GM12873 (cell line): ENCODE measurements around the gene C5orf46.
A peak's percentile ranks its signal among the peaks of the same experiment; 100 is the strongest.

ENCODE experiments used
- TF ChIP-seq, protein P1 (sequence below): IDR thresholded peaks from 2 replicates; pipeline ENCODE4 v1.5.1; 2012; ENCODE audit warnings: low read depth, mild to moderate bottlenecking, moderate library complexity, low read length, control low read depth; ENCODE audit not compliant: insufficient read depth; ENCODE audit errors: missing control alignments

Gene C5orf46

DNA sequence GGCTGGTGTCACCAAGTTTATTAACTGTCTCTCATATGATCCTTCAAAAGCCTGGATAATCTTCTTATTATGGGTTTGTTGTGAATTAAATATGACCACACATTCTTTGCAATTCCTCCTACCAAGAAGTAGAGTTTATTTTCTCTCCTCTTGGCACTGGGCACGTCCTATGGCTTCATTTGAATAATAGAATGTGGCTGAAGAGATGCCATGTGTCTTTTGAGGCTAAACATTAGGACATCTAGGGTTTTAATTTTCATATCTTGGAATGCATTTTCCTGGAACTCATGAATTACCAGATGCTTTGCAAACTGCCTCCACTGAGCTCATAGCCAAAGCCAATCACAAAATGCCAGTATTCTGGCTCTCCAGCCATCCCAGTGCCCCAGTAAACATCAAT, 47.8 kb downstream of the C5orf46 start:
- TF ChIP-seq, protein P1, sequence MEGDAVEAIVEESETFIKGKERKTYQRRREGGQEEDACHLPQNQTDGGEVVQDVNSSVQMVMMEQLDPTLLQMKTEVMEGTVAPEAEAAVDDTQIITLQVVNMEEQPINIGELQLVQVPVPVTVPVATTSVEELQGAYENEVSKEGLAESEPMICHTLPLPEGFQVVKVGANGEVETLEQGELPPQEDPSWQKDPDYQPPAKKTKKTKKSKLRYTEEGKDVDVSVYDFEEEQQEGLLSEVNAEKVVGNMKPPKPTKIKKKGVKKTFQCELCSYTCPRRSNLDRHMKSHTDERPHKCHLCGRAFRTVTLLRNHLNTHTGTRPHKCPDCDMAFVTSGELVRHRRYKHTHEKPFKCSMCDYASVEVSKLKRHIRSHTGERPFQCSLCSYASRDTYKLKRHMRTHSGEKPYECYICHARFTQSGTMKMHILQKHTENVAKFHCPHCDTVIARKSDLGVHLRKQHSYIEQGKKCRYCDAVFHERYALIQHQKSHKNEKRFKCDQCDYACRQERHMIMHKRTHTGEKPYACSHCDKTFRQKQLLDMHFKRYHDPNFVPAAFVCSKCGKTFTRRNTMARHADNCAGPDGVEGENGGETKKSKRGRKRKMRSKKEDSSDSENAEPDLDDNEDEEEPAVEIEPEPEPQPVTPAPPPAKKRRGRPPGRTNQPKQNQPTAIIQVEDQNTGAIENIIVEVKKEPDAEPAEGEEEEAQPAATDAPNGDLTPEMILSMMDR, result no peak

DNA sequence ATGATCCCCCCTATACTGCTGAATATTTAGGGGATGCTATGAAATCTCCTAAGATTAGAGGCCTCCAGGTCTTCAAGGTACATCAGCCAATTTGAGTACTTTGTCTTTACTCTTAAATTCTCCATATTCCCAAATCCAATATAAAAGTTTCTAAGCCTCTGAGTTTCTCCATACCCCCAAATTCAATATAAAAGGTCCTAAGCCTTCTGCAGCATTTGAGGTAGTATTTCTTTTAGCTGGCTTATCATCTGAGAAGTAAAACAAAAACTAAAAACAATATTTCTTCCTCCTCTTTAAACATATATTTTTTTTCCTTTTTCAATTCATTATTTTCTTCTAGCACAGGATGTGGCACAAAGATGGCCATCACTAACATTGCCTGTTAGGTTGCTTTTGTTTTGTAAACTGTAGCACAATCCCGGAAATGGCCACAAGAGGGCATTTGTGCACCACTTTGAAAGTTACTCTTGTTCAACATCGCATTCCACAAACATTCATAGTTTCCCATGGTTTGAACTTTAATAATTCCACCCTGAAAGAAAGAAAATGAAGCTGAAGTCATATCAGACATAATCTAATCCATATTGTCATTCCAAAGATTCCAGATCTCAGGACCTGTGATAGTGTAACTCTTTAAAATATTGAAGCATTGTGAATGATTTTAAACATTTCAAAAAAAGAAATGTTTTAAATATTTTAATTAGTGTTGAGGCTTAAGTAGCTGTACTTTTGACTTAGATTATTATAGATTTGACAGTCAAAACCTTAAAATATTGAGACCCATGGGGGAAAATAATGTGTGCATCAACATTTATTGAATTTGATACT, 48.8 kb downstream of the C5orf46 start:
- TF ChIP-seq, protein P1, result peak; percentile 77

DNA sequence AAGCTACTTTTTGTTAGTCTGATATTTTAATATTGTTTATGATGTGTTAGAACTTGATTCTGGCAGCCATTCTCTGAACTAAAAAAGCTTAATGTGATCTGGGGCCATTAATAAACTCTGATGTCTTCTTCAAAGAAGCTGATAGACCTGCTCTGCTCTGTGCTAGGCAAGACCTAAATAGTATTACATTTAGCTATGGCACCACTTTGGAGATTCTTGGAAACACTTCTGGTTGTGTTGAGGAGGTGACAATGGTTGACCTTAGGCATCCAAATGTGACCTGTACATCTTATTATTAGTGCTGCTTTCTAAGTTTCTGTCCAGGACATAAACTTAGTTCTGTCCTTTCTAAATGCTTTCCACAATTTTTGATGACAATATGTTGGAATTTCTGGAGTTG, 49.5 kb downstream of the C5orf46 start:
- TF ChIP-seq, protein P1, result no peak

DNA sequence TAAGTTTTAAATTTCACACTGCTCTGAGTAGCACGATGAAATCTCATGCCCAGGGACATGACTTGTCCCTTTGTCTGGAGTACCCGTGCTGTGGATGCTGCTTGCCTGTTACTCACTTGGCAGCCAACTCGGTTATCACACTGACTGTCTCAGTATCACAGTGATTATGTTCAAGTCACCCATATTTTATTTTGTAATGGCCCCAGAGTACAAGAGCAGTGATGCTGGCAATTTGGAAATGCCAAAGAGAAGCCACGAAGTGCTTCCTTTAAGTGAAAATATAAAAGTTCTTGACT, 50.6 kb downstream of the C5orf46 start:
- TF ChIP-seq, protein P1, result no peak

DNA sequence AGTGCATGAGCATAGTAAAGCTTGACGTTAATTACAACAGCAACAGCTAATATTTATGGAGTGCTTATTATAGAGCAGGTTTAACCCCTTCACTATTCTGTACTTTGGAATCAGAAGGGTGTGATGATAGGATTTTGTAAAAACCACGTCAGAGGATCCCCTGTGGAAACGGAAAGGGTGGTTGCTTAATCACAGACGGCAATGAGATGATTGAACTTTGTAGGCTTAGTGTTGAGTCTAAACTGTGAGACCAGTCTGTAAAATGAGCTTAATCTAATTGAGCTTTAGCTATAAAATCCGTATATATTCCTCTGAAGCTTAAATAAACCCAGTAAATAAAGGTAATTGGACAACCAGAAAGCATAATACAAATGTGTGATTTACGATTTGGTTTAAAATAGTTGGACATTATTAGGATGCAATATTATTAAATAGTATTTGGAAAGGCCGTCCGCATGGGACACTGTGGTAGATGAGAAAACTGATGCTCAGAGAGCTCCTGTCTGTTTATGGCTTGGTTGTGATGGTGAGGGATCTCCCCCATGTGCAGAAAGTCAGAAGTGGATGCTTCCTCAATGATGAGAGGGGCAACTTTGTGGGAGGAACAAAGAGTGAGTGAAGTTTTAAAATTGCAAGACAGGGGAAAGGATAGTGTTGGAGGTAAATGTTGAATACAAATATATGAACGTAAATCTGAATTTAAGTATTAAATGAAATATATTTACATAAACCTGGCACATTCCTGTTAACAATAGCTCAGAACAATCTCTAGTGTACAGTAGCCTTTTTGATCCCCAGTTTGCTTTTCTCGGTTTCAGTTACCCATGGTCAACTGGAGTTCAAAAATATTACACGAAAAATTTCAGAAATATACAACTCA, 51.2 kb downstream of the C5orf46 start:
- TF ChIP-seq, protein P1, result no peak

DNA sequence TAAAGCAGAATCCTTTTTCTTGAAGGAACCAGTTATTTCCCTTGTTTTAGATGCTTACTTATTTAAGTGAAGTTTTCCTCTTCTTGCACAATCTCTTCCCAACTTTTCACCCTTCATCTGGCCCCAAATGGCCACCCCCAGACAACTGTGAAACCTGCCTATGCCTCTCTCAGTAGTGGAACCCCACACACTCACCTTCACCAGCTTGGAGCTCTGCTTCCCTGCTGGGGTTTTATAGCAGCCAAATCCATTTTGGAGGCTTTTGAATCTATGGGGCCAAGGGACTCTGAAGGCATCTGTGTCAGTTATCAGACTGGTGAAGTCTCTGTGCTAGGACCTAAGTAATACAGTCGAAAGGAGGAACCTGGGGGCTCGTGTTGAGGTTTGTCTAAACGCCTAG, 52.0 kb downstream of the C5orf46 start:
- TF ChIP-seq, protein P1, result no peak

DNA sequence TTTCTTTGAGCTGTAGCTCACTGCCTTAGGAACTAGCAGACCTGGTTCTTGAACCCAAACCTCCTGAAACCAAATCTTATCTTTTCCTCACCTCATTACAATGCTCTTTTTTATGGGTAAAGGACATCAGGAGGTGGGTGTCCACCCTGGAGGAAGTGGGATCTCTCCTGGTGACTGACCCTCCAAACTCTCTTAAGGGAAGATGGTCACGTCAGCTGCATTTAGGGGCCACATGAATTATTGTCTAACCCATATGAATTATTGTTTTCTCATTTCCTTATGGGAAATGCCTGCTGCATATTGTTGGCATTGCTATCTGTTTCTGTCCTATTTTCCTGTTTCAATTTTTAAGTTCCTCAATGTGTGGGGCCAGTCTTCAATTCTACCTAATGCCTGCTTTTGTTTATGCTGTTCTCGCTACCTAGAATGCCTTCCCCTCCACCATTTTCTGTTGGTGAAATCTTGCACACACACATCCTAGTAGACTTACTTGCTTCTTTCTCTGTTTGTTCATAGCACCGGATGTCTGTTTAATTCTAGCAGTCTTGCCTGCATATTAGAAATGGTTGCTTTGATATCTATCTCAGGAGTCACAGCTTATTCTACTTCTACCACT, 52.9 kb downstream of the C5orf46 start:
- TF ChIP-seq, protein P1, result no peak
